HEK293T (cell line): ENCODE data around the gene ING1.
A peak's percentile ranks its signal among the peaks of the same experiment; 100 is the strongest.
"Not testable (repeated sequence)": the region's sequence is repeated elsewhere in the genome, so short reads cannot be mapped to it uniquely, and the experiment has no call there.

Experiments used
- CTCF ChIA-PET: fragments of 350-600 bp; formaldehyde crosslinking; extraction: SDS; loops from one replicate; lab custom pipeline; 2021; ENCODE audit warnings: antibody characterized with exemption, inconsistent platforms; lab: Yijun Ruan, JAX
- POLR2A ChIA-PET: fragments of 350-600 bp; formaldehyde crosslinking; extraction: SDS; loops from one replicate; lab custom pipeline; 2020; ENCODE audit warnings: antibody characterized with exemption, inconsistent platforms; lab: Yijun Ruan, JAX
- DNase-seq: peaks from one replicate; pipeline ENCODE4 v3.0.0; 2012; ENCODE audit warnings: mixed read lengths; ENCODE audit errors: extremely low spot score
- ARNT ChIP-seq: fragments of 450-650 bp; IDR thresholded peaks from 2 replicates; pipeline ENCODE4 v1.6.1; 2017; ENCODE audit warnings: mild to moderate bottlenecking
- BHLHE40 ChIP-seq: fragments of 450-650 bp; IDR thresholded peaks from 2 replicates; pipeline ENCODE4 v1.6.1; 2016; ENCODE audit warnings: mild to moderate bottlenecking, moderate library complexity, borderline replicate concordance
- CTBP1 ChIP-seq: fragments of 450-650 bp; IDR thresholded peaks from 2 replicates; pipeline ENCODE4 v1.6.1; 2016; ENCODE audit warnings: borderline replicate concordance
- ELF4 ChIP-seq: fragments of 450-650 bp; IDR thresholded peaks from 2 replicates; pipeline ENCODE4 v1.6.1; 2017; ENCODE audit warnings: antibody characterized with exemption
- FOXA1 ChIP-seq: fragments of 450-650 bp; IDR thresholded peaks from 2 replicates; pipeline ENCODE4 v1.6.1; 2016; ENCODE audit warnings: mild to moderate bottlenecking
- FOXK2 ChIP-seq: fragments of 450-650 bp; IDR thresholded peaks from 2 replicates; pipeline ENCODE4 v1.6.1; 2016; ENCODE audit warnings: mild to moderate bottlenecking
- FOXM1 ChIP-seq: fragments of 450-650 bp; IDR thresholded peaks from 2 replicates; pipeline ENCODE4 v1.6.1; 2017; ENCODE audit warnings: mild to moderate bottlenecking, borderline replicate concordance
- HDGF ChIP-seq: fragments of 450-650 bp; IDR thresholded peaks from 2 replicates; pipeline ENCODE4 v1.6.1; 2017; ENCODE audit warnings: antibody characterized with exemption, borderline replicate concordance
- L3MBTL2 ChIP-seq: fragments of 450-650 bp; conservative IDR thresholded peaks from 2 replicates; pipeline ENCODE4 v1.6.1; 2016; ENCODE audit warnings: mild to moderate bottlenecking
- LEF1 ChIP-seq: fragments of 450-650 bp; IDR thresholded peaks from 2 replicates; pipeline ENCODE4 v1.6.1; 2017; ENCODE audit warnings: mild to moderate bottlenecking, borderline replicate concordance
- NFRKB ChIP-seq: fragments of 450-650 bp; IDR thresholded peaks from 2 replicates; pipeline ENCODE4 v1.6.1; 2016; ENCODE audit warnings: mild to moderate bottlenecking, moderate library complexity
- PKNOX1 ChIP-seq: fragments of 450-650 bp; IDR thresholded peaks from 2 replicates; pipeline ENCODE4 v1.6.1; 2016
- SP1 ChIP-seq: fragments of 450-650 bp; IDR thresholded peaks from 2 replicates; pipeline ENCODE4 v1.6.1; 2017
- SUZ12 ChIP-seq: fragments of 450-650 bp; IDR thresholded peaks from 2 replicates; pipeline ENCODE4 v1.6.1; 2016; ENCODE audit warnings: mild to moderate bottlenecking
- TARDBP ChIP-seq: fragments of 450-650 bp; IDR thresholded peaks from 2 replicates; pipeline ENCODE4 v1.6.1; 2016
- ZNF384 ChIP-seq: fragments of 450-650 bp; IDR thresholded peaks from 2 replicates; pipeline ENCODE4 v1.6.1; 2016

The ING1 gene

GRCh38 chr13:110700641-110701040, 12.9 kb upstream of the ING1 start:
- CTCF ChIA-PET, result no interaction called here
- TF ChIP-seq ELF4 (no peak), ARNT (no peak), SP1 (no peak), FOXM1 (no peak), ZNF384 (no peak), TARDBP (no peak), BHLHE40 (no peak), FOXA1 (no peak), FOXK2 (no peak), LEF1 (no peak), L3MBTL2 (no peak), CTBP1 (no peak), HDGF (no peak), SUZ12 (no peak), NFRKB (no peak), PKNOX1 (no peak)
- no peak for DNase-seq
- POLR2A ChIA-PET, result no interaction called here

GRCh38 chr13:110701061-110701460, 12.4 kb upstream of the ING1 start:
- CTCF ChIA-PET, DNase-seq, POLR2A ChIA-PET: not testable (repeated sequence)

- ChIA-PET CTCF (interaction anchor here (0.5 kb wide), 1 partner anchor 13 kb away, joined by 3 read pairs; no protein-coding TSS in a partner anchor), POLR2A (interaction anchor here (1.5 kb wide), 1 partner anchor 87 kb away, joined by 4 read pairs; the partner anchor contains the start of gene NAXD)
- TF ChIP-seq FOXA1, result no peak
- TF ChIP-seq L3MBTL2, result no peak
- TF ChIP-seq ZNF384, result no peak
- TF ChIP-seq SUZ12, result no peak
- no peak for TF ChIP-seq FOXM1
- DNase-seq, result no peak
Measured at GRCh38 chr13:110702089-110702488, 11.4 kb upstream of the ING1 start.

- TF ChIP-seq ARNT (no peak), L3MBTL2 (no peak), PKNOX1 (no peak), LEF1 (no peak), ELF4 (no peak), ZNF384 (no peak), FOXA1 (no peak)
- POLR2A ChIA-PET, result interaction anchor here (1.3 to 1.5 kb wide), 2 partner anchors 12 to 87 kb away, joined by 4 to 6 read pairs; partner anchors contain the start of gene NAXD
- DNase-seq, result no peak
- CTCF ChIA-PET, result no interaction called here
Measured at GRCh38 chr13:110702591-110703526, 10.6 kb upstream of the ING1 start.

GRCh38 chr13:110705356-110705825, 8.1 kb upstream of the ING1 start:
- POLR2A ChIA-PET, result interaction anchor here (0.5 to 2.2 kb wide), 2 partner anchors 10 to 1645 kb away, joined by 3 to 7 read pairs; no protein-coding TSS in a partner anchor
- no peak for TF ChIP-seq ARNT
- no peak for TF ChIP-seq FOXA1
- TF ChIP-seq TARDBP, result no peak
- no peak for TF ChIP-seq FOXM1
- TF ChIP-seq CTBP1, result no peak
- TF ChIP-seq LEF1, result no peak
- TF ChIP-seq HDGF, result no peak
- no peak for TF ChIP-seq BHLHE40
- TF ChIP-seq SP1, result no peak
- no peak for TF ChIP-seq ZNF384
- TF ChIP-seq FOXK2, result no peak
- CTCF ChIA-PET, result no interaction called here
- DNase-seq, result no peak

GRCh38 chr13:110705826-110706569, 7.5 kb upstream of the ING1 start, which contains the start of gene CARS2:
Gene CARS2, minus strand, starts transcription at chr13:110706116. Its CDS starts 23 bp downstream, at chr13:110706093.
- DNase-seq, result peak; percentile 80
- TF ChIP-seq FOXM1 (no peak), PKNOX1 (peak; percentile 63), HDGF (0 out of 2 replicates have a peak, but pooled peaks have one; percentile 49)
- ChIA-PET CTCF (no interaction called here), POLR2A (interaction anchor here (1.0 to 2.2 kb wide), 2 partner anchors 9 to 11 kb away, joined by 3 to 7 read pairs; no protein-coding TSS in a partner anchor)
